Glomerular endothelial cell (primary cell): Measurements from ENCODE around the gene DDX41. TPM values are rescaled to one million over a fixed set of nuclear protein-coding genes. Genes with fewer than 3 reads are reported as not detected.
"Not testable (repeated sequence)": the region's sequence is repeated elsewhere in the genome, so short reads cannot be mapped to it uniquely, and the experiment has no call there.

Experiments
- DNase-seq: peaks from one replicate; pipeline ENCODE4 v3.0.0-alpha.2; 2011; ENCODE audit warnings: low read depth, low spot score; ENCODE audit errors: extremely low read depth
- total RNA-seq: library from RNA; depleted of rRNA; stranded (reverse); fragments of >200 nt; gene quantifications from 2 replicates; pipeline ENCODE4 v1.2.3, GENCODE V29; 2015

Gene DDX41
- total RNA-seq, 1 donor from 2014 or later, result 115 TPM

GRCh38 chr5:177538876-177539275, 22.1 kb upstream of the DDX41 start:
- DNase-seq, result no peak

GRCh38 chr5:177537389-177538361, 20.9 kb upstream of the DDX41 start:
- no peak for DNase-seq

GRCh38 chr5:177536386-177536785, 19.6 kb upstream of the DDX41 start:
- DNase-seq, result no peak

GRCh38 chr5:177535125-177535524, 18.4 kb upstream of the DDX41 start:
- DNase-seq, result no peak

GRCh38 chr5:177534433-177534832, 17.7 kb upstream of the DDX41 start:
- DNase-seq, result not testable (repeated sequence)

GRCh38 chr5:177531209-177531940, 14.6 kb upstream of the DDX41 start:
- no peak for DNase-seq

GRCh38 chr5:177530638-177531037, 13.9 kb upstream of the DDX41 start:
- no peak for DNase-seq

GRCh38 chr5:177529247-177530203, 12.8 kb upstream of the DDX41 start:
- DNase-seq, result no peak

- DNase-seq, result no peak
Measured at GRCh38 chr5:177528631-177529030, 11.9 kb upstream of the DDX41 start.

- DNase-seq, result no peak
Measured at GRCh38 chr5:177527595-177527994, 10.8 kb upstream of the DDX41 start.

- no peak for DNase-seq
Measured at GRCh38 chr5:177526791-177527190, 10.0 kb upstream of the DDX41 start.

GRCh38 chr5:177526191-177526590, 9.4 kb upstream of the DDX41 start:
- DNase-seq, result no peak

- DNase-seq, result no peak
Measured at GRCh38 chr5:177524941-177525655, 8.3 kb upstream of the DDX41 start.

GRCh38 chr5:177524539-177524900, 7.8 kb upstream of the DDX41 start:
- no peak for DNase-seq

- DNase-seq, result no peak
Measured at GRCh38 chr5:177523711-177524538, 7.2 kb upstream of the DDX41 start.

GRCh38 chr5:177520916-177521513, 4.3 kb upstream of the DDX41 start:
- DNase-seq, result no peak

GRCh38 chr5:177520271-177520670, 3.5 kb upstream of the DDX41 start:
- DNase-seq, result no peak

GRCh38 chr5:177519463-177520235, 2.9 kb upstream of the DDX41 start:
- DNase-seq, result no peak
